HepG2 (cell line): ENCODE results near the gene KRTAP12-3. TPM values are rescaled to one million over a fixed set of nuclear protein-coding genes. Genes with fewer than 3 reads are reported as not detected.
A peak's percentile ranks its signal among the peaks of the same experiment; 100 is the strongest.

Experiments used
- KMT2A ChIP-seq: sonication (generic); formaldehyde crosslinking; IDR thresholded peaks from 2 replicates; pipeline ENCODE4 v1.4.0; 2020; ENCODE audit warnings: missing genetic modification reagents
- MAZ ChIP-seq, 2 experiments: sonication (generic) in 1 of 2; formaldehyde crosslinking in 1 of 2; IDR thresholded peaks; 2 replicates each; pipeline versions ENCODE4 v1.5.0 to v1.6.1; 2012 to 2020; ENCODE audit warnings: low read depth in 2 of 2, mild to moderate bottlenecking in 2 of 2, borderline replicate concordance in 1 of 2, improper control_type of control experiment in 1 of 2, low read length in 1 of 2, missing genetic modification reagents in 1 of 2, moderate library complexity in 1 of 2
- MTF2 ChIP-seq: sonication (generic); formaldehyde crosslinking; IDR thresholded peaks from 2 replicates; pipeline ENCODE4 v1.5.0; 2020; ENCODE audit warnings: missing genetic modification reagents, borderline replicate concordance
- REPIN1 ChIP-seq: sonication (generic); formaldehyde crosslinking; IDR thresholded peaks from 2 replicates; pipeline ENCODE4 v1.8.0; 2022; ENCODE audit warnings: missing genetic modification reagents, low read depth, mild to moderate bottlenecking, borderline replicate concordance
- SOX13 ChIP-seq, 3 experiments: fragments of 450-650 bp in 1 of 3; sonication (generic) in 1 of 3; formaldehyde crosslinking in 1 of 3; IDR thresholded peaks in 2 of 3; conservative IDR thresholded peaks in 1 of 3; 2 replicates each; pipeline versions ENCODE4 v1.5.0 to v1.6.1; 2016 to 2020; ENCODE audit warnings: antibody characterized with exemption in 1 of 3, mild to moderate bottlenecking in 1 of 3, missing compliant biosample characterization in 1 of 3, missing genetic modification reagents in 1 of 3, moderate library complexity in 1 of 3
- U2AF1 ChIP-seq: fragments of 200-400 bp; formaldehyde crosslinking; optimal IDR thresholded peaks from 2 replicates; pipeline ENCODE3; 2017; ENCODE audit warnings: mild to moderate bottlenecking, low read depth, low read length
- ZMYM4 ChIP-seq: sonication (generic); formaldehyde crosslinking; IDR thresholded peaks from 2 replicates; pipeline ENCODE4 v1.8.1; 2023; ENCODE audit warnings: mild to moderate bottlenecking, missing genetic modification reagents
- ZNF296 ChIP-seq: sonication (generic); formaldehyde crosslinking; conservative IDR thresholded peaks from 2 replicates; pipeline ENCODE4 v1.5.0; 2020; ENCODE audit warnings: mild to moderate bottlenecking, missing genetic modification reagents
- ZNF331 ChIP-seq: sonication (generic); formaldehyde crosslinking; IDR thresholded peaks from 2 replicates; pipeline ENCODE4 v1.4.0; 2020; ENCODE audit warnings: missing genetic modification reagents
- ZNF337 ChIP-seq: sonication (generic); formaldehyde crosslinking; IDR thresholded peaks from 2 replicates; pipeline ENCODE4 v1.5.1; 2020; ENCODE audit warnings: missing genetic modification reagents, low read depth, mild to moderate bottlenecking, borderline replicate concordance
- ZNF34 ChIP-seq: sonication (generic); formaldehyde crosslinking; IDR thresholded peaks from 2 replicates; pipeline ENCODE4 v1.4.0; 2020; ENCODE audit warnings: mild to moderate bottlenecking, missing genetic modification reagents, borderline replicate concordance
- ZNF430 ChIP-seq: sonication (generic); formaldehyde crosslinking; IDR thresholded peaks from 2 replicates; pipeline ENCODE4 v1.9.0; 2021; ENCODE audit warnings: mild to moderate bottlenecking, missing genetic modification reagents
- ZNF672 ChIP-seq: sonication (generic); formaldehyde crosslinking; IDR thresholded peaks from 2 replicates; pipeline ENCODE4 v1.8.1; 2022; ENCODE audit warnings: missing genetic modification reagents
- ZNF775 ChIP-seq: sonication (generic); formaldehyde crosslinking; IDR thresholded peaks from 2 replicates; pipeline ENCODE4 v1.4.0; 2020; ENCODE audit warnings: missing genetic modification reagents, mild to moderate bottlenecking, moderate library complexity, borderline replicate concordance
- polyA plus RNA-seq, 8 experiments: library from polyadenylated mRNA; depleted of rRNA in 3 of 8; stranded (reverse) in 7 of 8; unstranded in 1 of 8; fragments of >200 nt; fragmentation: Illumina TruSeq in 4 of 8; extraction: Trizol in 4 of 8; gene quantifications; 2 replicates each; pipeline versions ENCODE4 v1.2.1 to v1.2.3, GENCODE V29; 2011 to 2016; ENCODE audit warnings: low read depth in 4 of 8, missing spikeins in 1 of 8, mixed read lengths in 1 of 8; ENCODE audit not compliant: insufficient read depth in 1 of 8
- total RNA-seq, 5 experiments: library from RNA; depleted of rRNA; stranded (reverse); fragments of >200 nt; fragmentation: Illumina TruSeq; extraction: Trizol; gene quantifications; 2 replicates each; pipeline ENCODE4 v1.2.3, GENCODE V29; 2016; ENCODE audit warnings: low read depth in 1 of 5
- TF ChIP-seq, protein P1 (sequence below): sonication (generic); formaldehyde crosslinking; IDR thresholded peaks from 2 replicates; pipeline ENCODE4 v1.8.1; 2023; ENCODE audit warnings: missing genetic modification reagents, mild to moderate bottlenecking, borderline replicate concordance
- TF ChIP-seq, protein P2 (sequence below): IDR thresholded peaks from 2 replicates; pipeline ENCODE4 v1.6.1; 2016
- TF ChIP-seq, protein P3 (sequence below): sonication (generic); formaldehyde crosslinking; IDR thresholded peaks from 2 replicates; pipeline ENCODE4 v1.5.0; 2020; ENCODE audit warnings: missing genetic modification reagents
- TF ChIP-seq, protein P4 (sequence below), 2 experiments: sonication (generic) in 1 of 2; formaldehyde crosslinking in 1 of 2; IDR thresholded peaks; 2 replicates each; pipeline versions ENCODE4 v1.6.1 to v1.9.0; 2014 to 2022; ENCODE audit warnings: antibody characterized with exemption in 1 of 2, borderline replicate concordance in 1 of 2, inconsistent platforms in 1 of 2, low read depth in 1 of 2, missing genetic modification reagents in 1 of 2

KRTAP12-3 gene
- total and polyA plus RNA-seq, 2 of the 13 experiments (the other 11 are each of a cell fraction or from before 2014, with no cell fraction given), result not detected

DNA sequence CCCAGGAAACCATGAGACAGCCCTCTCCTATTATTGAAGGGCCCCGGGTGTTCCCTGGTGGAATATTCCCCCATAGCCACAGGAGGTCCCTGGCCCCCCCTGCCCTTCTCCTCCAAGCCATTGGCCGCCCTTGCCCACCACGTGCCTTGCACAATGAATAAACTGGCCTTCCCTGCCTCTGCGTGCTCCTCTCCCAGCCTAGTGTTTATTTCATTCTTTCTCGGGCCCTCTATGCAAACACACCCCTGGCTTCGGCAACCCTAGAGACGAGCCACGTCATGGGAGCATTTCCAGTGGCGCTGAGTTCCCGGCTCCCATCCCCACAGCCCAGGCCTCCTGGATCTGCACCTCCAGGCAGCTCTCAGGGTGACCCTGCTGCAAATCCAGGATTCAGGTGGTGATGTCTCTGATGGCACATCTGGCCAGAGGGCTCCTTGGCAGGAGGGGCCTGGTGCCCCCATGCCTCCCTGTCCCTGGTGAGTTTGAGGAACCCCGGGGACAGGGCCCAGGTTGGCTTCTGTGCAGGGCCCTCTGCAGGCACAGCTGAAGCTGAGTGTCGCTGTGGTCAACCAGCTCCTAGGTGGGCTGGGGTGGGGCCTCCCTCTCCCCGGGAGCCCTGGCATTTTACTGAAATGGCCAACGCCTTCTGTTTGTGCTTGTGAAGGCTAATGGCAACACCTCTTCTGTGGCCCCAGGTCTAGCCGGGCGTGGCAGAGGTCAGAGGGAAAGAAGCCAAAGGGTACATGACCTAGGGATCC lies 45.4 kb downstream of the KRTAP12-3 start (continued):
- no peak for TF ChIP-seq SOX13 (IDR thresholded peaks at IDR 0.05)
- no peak; a peak in 1 of 4 replicates for TF ChIP-seq SOX13 (CRISPR knock-in tag; conservative IDR thresholded peaks at IDR 0.05 in 1 of 2, IDR thresholded peaks at IDR 0.05 in 1 of 2)
- TF ChIP-seq, protein P1, sequence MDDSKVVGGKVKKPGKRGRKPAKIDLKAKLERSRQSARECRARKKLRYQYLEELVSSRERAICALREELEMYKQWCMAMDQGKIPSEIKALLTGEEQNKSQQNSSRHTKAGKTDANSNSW, result no peak
- no peak for TF ChIP-seq ZNF296
- TF ChIP-seq ZNF672 (CRISPR knock-in tag), result no peak
- TF ChIP-seq, protein P2, sequence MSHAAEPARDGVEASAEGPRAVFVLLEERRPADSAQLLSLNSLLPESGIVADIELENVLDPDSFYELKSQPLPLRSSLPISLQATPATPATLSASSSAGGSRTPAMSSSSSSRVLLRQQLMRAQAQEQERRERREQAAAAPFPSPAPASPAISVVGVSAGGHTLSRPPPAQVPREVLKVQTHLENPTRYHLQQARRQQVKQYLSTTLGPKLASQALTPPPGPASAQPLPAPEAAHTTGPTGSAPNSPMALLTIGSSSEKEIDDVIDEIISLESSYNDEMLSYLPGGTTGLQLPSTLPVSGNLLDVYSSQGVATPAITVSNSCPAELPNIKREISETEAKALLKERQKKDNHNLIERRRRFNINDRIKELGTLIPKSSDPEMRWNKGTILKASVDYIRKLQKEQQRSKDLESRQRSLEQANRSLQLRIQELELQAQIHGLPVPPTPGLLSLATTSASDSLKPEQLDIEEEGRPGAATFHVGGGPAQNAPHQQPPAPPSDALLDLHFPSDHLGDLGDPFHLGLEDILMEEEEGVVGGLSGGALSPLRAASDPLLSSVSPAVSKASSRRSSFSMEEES (CRISPR knock-in tag), result no peak
- TF ChIP-seq MTF2 (CRISPR knock-in tag), result no peak
- TF ChIP-seq ZNF775 (CRISPR knock-in tag), result no peak
- peak; percentile 46; the same call in 1 of the 2 replicates for TF ChIP-seq ZMYM4 (CRISPR knock-in tag)
- TF ChIP-seq MAZ (IDR thresholded peaks at IDR 0.05; ENCODE audit: borderline replicate concordance, low read depth, low read length), result no peak
- no peak for TF ChIP-seq MAZ (CRISPR knock-in tag; IDR thresholded peaks at IDR 0.05; ENCODE audit: low read depth)
- TF ChIP-seq, protein P3, sequence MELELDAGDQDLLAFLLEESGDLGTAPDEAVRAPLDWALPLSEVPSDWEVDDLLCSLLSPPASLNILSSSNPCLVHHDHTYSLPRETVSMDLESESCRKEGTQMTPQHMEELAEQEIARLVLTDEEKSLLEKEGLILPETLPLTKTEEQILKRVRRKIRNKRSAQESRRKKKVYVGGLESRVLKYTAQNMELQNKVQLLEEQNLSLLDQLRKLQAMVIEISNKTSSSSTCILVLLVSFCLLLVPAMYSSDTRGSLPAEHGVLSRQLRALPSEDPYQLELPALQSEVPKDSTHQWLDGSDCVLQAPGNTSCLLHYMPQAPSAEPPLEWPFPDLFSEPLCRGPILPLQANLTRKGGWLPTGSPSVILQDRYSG (CRISPR knock-in tag), result no peak
- TF ChIP-seq, protein P4, sequence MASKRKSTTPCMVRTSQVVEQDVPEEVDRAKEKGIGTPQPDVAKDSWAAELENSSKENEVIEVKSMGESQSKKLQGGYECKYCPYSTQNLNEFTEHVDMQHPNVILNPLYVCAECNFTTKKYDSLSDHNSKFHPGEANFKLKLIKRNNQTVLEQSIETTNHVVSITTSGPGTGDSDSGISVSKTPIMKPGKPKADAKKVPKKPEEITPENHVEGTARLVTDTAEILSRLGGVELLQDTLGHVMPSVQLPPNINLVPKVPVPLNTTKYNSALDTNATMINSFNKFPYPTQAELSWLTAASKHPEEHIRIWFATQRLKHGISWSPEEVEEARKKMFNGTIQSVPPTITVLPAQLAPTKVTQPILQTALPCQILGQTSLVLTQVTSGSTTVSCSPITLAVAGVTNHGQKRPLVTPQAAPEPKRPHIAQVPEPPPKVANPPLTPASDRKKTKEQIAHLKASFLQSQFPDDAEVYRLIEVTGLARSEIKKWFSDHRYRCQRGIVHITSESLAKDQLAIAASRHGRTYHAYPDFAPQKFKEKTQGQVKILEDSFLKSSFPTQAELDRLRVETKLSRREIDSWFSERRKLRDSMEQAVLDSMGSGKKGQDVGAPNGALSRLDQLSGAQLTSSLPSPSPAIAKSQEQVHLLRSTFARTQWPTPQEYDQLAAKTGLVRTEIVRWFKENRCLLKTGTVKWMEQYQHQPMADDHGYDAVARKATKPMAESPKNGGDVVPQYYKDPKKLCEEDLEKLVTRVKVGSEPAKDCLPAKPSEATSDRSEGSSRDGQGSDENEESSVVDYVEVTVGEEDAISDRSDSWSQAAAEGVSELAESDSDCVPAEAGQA (IDR thresholded peaks at IDR 0.05; ENCODE audit: low read depth), result no peak
- TF ChIP-seq, protein P4 (CRISPR knock-in tag; IDR thresholded peaks at IDR 0.05; ENCODE audit: borderline replicate concordance), result no peak
- TF ChIP-seq U2AF1, result no peak
- TF ChIP-seq ZNF430 (CRISPR knock-in tag), result peak; percentile 66; the same call in 1 of the 2 replicates
- no peak for TF ChIP-seq KMT2A (CRISPR knock-in tag)
- no peak for TF ChIP-seq ZNF331 (CRISPR knock-in tag)
- no peak for TF ChIP-seq ZNF337 (CRISPR knock-in tag)
- no peak for TF ChIP-seq REPIN1 (CRISPR knock-in tag)
- no peak for TF ChIP-seq ZNF34 (CRISPR knock-in tag)
